Measurements from ENCODE around the gene MCHR1. TPM values are rescaled to one million over a fixed set of nuclear protein-coding genes. Genes with fewer than 3 reads are reported as not detected.
A peak's percentile ranks its signal among the peaks of the same experiment; 100 is the strongest.

MCHR1 gene
- total RNA-seq, 1 experiment from 2014 or later: not detected

DNA sequence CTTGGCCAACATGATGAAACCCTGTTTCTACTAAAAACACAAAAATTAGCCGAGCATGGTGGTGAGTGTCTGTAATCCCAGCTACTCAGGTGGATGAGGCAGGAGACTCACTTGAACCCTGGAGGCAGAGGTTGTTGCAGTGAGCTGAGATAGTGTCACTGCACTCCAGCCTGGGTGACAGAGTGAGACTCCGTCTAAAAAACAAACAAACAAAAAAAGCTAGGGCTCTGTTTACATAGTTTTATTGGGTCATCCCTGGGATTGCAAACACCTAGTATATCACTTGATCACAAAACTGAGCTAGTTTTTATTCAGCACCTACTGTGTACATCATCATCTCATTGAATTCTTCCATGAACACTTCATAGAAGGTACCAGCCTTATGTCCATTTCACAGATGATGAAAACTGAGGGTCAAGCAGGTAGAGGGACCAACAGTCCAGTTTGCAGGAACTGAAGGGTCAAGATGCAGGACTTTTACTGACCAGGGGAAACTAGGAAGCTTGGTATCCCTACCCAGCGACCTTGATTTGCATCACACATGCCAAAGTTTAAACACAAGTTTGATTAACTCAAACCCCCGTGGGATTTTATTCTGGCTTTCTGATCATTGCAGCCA, 33.6 kb upstream of the MCHR1 start:
- no TSS peak for BruUV-seq (replicated peaks)
- peaks cover 10% of the 10 kb centered on the region for H3K36me3 Mint-ChIP-seq (ENCODE audit: insufficient read depth, unreplicated experiment)
- CTCF ChIA-PET: interaction anchor here (1.7 kb wide), 1 partner anchor 209 kb away, joined by 10 read pairs; no protein-coding TSS in a partner anchor
- TF ChIP-seq, protein P1, sequence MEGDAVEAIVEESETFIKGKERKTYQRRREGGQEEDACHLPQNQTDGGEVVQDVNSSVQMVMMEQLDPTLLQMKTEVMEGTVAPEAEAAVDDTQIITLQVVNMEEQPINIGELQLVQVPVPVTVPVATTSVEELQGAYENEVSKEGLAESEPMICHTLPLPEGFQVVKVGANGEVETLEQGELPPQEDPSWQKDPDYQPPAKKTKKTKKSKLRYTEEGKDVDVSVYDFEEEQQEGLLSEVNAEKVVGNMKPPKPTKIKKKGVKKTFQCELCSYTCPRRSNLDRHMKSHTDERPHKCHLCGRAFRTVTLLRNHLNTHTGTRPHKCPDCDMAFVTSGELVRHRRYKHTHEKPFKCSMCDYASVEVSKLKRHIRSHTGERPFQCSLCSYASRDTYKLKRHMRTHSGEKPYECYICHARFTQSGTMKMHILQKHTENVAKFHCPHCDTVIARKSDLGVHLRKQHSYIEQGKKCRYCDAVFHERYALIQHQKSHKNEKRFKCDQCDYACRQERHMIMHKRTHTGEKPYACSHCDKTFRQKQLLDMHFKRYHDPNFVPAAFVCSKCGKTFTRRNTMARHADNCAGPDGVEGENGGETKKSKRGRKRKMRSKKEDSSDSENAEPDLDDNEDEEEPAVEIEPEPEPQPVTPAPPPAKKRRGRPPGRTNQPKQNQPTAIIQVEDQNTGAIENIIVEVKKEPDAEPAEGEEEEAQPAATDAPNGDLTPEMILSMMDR (IDR thresholded peaks at IDR 0.05; ENCODE audit: unreplicated experiment): no peak
- no peak overlapping the region for H3K27ac Mint-ChIP-seq (ENCODE audit: unreplicated experiment)
- no peaks in the 10 kb centered on the region for H3K9me3 Mint-ChIP-seq (ENCODE audit: low read depth, unreplicated experiment)
- peak overlapping the region; percentile 53 for H3K4me3 Mint-ChIP-seq (ENCODE audit: low read depth, unreplicated experiment)
- peaks cover 27% of the 10 kb centered on the region for H3K4me1 Mint-ChIP-seq (ENCODE audit: low read depth, unreplicated experiment)
- intact Hi-C loops (cut with micrococcal nuclease; ENCODE audit: unreplicated experiment): loop anchor here (1.0 kb wide), 2 partner anchors 120 to 208 kb away; no protein-coding TSS in a partner anchor
- no peaks in the 10 kb centered on the region for H3K27me3 Mint-ChIP-seq (ENCODE audit: unreplicated experiment)
- no peak for DNase-seq

DNA sequence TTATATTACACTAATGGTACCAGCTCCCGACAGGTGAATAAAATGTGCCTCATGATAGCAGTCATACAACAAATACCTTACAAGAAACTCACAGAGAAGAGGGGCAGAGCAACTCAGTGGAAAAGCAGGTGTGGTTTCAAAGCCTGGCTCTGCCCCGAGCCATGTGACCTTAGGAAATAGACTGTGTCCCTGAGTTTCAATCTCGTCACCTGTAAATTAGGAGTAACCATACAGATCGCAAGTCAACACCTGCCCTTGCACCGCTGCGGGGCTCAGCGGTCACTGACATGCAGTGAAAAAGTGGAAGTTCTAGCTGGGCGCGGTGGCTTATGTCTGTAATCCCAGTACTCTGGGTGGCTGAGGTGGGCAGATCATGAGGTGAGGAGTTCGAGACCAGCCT, 30.9 kb upstream of the MCHR1 start:
- TF ChIP-seq, protein P1 (IDR thresholded peaks at IDR 0.05; ENCODE audit: unreplicated experiment): no peak
- DNase-seq: no peak
- BruUV-seq (replicated peaks): no TSS peak
- H3K36me3 Mint-ChIP-seq (ENCODE audit: insufficient read depth, unreplicated experiment): peaks cover 30% of the 10 kb centered on the region
- H3K27ac Mint-ChIP-seq (ENCODE audit: unreplicated experiment): no peak overlapping the region
- intact Hi-C loops (cut with micrococcal nuclease; ENCODE audit: unreplicated experiment): no loop called here
- H3K9me3 Mint-ChIP-seq (ENCODE audit: low read depth, unreplicated experiment): no peaks in the 10 kb centered on the region
- CTCF ChIA-PET: interaction anchor here (1.2 kb wide), 1 partner anchor 209 kb away, joined by 3 read pairs; no protein-coding TSS in a partner anchor
- no peaks in the 10 kb centered on the region for H3K27me3 Mint-ChIP-seq (ENCODE audit: unreplicated experiment)
- no peak overlapping the region for H3K4me3 Mint-ChIP-seq (ENCODE audit: low read depth, unreplicated experiment)
- peaks cover 40% of the 10 kb centered on the region for H3K4me1 Mint-ChIP-seq (ENCODE audit: low read depth, unreplicated experiment)

DNA sequence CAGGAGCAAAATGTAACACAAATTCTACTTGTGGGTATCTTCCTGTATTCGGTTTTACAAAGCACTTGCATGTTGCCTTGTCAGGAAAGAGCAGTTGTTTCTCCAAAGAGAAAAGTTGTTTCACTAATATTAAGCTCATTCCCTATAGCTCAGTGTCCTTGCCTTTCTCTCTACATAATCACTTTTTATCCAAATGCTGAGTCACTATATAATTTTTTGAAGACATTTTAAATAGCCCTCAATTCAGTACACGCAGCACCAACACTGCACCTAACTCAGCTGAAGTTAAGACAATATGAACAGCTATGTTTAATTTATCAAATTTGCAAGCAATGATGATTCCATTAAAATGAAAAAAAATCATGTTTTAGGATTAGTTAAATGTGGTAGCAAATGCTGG, 28.2 kb upstream of the MCHR1 start:
- H3K36me3 Mint-ChIP-seq (ENCODE audit: insufficient read depth, unreplicated experiment): peaks cover 30% of the 10 kb centered on the region
- TSS peak; percentile 96 for BruUV-seq (replicated peaks)
- H3K4me3 Mint-ChIP-seq (ENCODE audit: low read depth, unreplicated experiment): peak overlapping the region; percentile 79
- CTCF ChIA-PET: interaction anchor here (0.6 to 2.4 kb wide), 7 partner anchors 14 to 731 kb away, joined by 3 to 9 read pairs (median 3); partner anchors contain the start of genes ST13 and TEF
- no peaks in the 10 kb centered on the region for H3K27me3 Mint-ChIP-seq (ENCODE audit: unreplicated experiment)
- TF ChIP-seq, protein P1 (IDR thresholded peaks at IDR 0.05; ENCODE audit: unreplicated experiment): no peak
- no peak for DNase-seq
- H3K27ac Mint-ChIP-seq (ENCODE audit: unreplicated experiment): peak overlapping the region; percentile 97
- intact Hi-C loops (cut with micrococcal nuclease; ENCODE audit: unreplicated experiment): no loop called here
- H3K4me1 Mint-ChIP-seq (ENCODE audit: low read depth, unreplicated experiment): peaks cover 35% of the 10 kb centered on the region
- no peaks in the 10 kb centered on the region for H3K9me3 Mint-ChIP-seq (ENCODE audit: low read depth, unreplicated experiment)

DNA sequence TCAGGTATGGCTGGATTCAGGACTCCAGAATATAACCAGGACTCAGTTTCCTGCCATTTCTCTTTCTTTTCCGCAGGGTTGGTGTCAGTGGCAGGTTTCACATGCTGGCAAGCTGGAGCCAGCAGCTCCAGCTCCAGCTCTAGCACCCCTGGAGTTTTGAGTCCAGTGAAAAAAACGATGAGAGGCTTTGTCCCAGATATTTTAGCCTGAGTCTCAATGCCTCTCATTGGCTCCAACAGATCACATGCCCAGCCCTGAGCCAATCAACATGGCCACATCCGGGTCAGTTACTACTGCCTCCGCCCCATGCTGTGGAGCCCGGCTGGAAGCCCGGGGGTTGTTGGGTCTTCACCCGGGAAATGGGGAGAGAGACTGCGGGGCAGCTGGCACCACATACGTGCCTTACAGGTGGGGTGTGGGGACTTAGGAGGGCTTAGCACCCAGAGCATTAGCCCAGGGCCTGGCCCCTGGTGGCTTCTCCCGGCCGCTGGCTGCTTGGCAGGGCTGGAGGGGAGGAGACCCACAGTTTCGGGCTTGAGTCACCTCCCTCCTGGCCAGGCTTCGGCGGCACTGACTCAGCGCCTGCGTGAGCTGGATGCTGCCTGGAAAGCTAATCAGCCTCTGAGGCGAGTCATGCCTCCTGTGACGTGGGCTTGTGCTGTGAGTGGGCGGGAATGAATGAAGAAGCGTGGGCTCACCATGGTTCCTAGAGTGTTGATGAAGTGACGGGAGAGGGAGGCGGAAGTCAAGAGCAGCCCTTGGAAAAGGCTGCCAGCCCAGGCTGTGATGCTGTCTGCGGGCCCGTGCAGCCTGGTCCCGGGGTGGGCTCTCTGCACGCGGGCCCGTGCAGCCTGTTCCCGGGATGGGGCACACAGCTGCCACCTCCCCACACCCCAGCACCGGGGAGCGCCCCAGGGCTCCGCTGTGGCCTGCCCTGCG, 27.5 kb upstream of the MCHR1 start:
- BruUV-seq (replicated peaks): TSS peak; percentile 73
- TF ChIP-seq, protein P1 (IDR thresholded peaks at IDR 0.05; ENCODE audit: unreplicated experiment): no peak
- Mint-ChIP-seq H3K4me1 (ENCODE audit: low read depth, unreplicated experiment) (peaks cover 35% of the 10 kb centered on the region), H3K36me3 (ENCODE audit: insufficient read depth, unreplicated experiment) (peaks cover 30% of the 10 kb centered on the region), H3K9me3 (ENCODE audit: low read depth, unreplicated experiment) (no peaks in the 10 kb centered on the region), H3K27ac (ENCODE audit: unreplicated experiment) (peak overlapping the region; percentile 97), H3K27me3 (ENCODE audit: unreplicated experiment) (no peaks in the 10 kb centered on the region), H3K4me3 (ENCODE audit: low read depth, unreplicated experiment) (peak overlapping the region; percentile 79)
- DNase-seq: peak; percentile 93
- intact Hi-C loops (cut with micrococcal nuclease; ENCODE audit: unreplicated experiment): no loop called here
- CTCF ChIA-PET: interaction anchor here (0.6 to 2.4 kb wide), 12 partner anchors 15 to 730 kb away, joined by 3 to 9 read pairs (median 4); partner anchors contain the start of genes ST13 and TEF

Data from Calu3 (cell line).